OCI-LY7 (cell line): ENCODE results near the gene ZSWIM5.

Source experiments
- EZH2phosphoT487 ChIP-seq: fragments of 200-600 bp; sonication (generic); IDR thresholded peaks from 2 replicates; pipeline ENCODE4 v1.6.1; 2018; ENCODE audit warnings: low read depth, borderline replicate concordance, mild to moderate bottlenecking, mixed run types, antibody characterized with exemption, low read length, moderate library complexity, mixed read lengths
- TF ChIP-seq, protein P1 (sequence below): fragments of 200-600 bp; sonication (generic); conservative IDR thresholded peaks from 2 replicates; pipeline ENCODE4 v1.5.1; 2014; ENCODE audit warnings: mild to moderate bottlenecking, antibody characterized with exemption, low read length, moderate library complexity, mixed read lengths

DNA sequence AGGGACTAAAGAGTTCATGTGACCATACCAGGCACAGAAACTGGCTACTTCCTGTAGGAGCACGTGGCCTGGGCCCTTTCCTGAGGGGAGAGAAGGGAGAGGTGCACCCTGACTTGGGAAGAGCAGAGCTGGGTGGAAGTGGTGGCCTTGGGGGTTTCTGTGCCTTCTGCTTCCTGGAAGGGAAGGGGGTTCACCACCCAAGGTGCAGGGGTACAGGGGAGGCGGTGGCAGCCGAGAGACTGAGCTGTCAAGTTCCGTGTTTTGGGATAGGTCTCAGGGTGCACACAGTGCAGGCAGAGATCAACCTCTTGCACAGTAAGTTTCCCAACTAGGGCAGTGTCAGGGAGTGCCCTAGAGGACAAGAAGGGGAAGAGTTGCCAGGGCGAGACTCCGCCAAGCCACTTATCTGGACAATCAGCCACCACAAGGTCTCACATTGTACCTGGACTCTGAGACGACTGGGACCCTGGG is 205.4 kb downstream of the ZSWIM5 start:
- TF ChIP-seq EZH2phosphoT487, result no peak
- TF ChIP-seq, protein P1, sequence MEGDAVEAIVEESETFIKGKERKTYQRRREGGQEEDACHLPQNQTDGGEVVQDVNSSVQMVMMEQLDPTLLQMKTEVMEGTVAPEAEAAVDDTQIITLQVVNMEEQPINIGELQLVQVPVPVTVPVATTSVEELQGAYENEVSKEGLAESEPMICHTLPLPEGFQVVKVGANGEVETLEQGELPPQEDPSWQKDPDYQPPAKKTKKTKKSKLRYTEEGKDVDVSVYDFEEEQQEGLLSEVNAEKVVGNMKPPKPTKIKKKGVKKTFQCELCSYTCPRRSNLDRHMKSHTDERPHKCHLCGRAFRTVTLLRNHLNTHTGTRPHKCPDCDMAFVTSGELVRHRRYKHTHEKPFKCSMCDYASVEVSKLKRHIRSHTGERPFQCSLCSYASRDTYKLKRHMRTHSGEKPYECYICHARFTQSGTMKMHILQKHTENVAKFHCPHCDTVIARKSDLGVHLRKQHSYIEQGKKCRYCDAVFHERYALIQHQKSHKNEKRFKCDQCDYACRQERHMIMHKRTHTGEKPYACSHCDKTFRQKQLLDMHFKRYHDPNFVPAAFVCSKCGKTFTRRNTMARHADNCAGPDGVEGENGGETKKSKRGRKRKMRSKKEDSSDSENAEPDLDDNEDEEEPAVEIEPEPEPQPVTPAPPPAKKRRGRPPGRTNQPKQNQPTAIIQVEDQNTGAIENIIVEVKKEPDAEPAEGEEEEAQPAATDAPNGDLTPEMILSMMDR, result no peak
